Measurements from ENCODE around the gene BRD4.

- TF ChIP-seq POLR2AphosphoS5 (IDR thresholded peaks at IDR 0.05; ENCODE audit: insufficient read depth, low read depth, low read length): no peak
- TF ChIP-seq CTCF (IDR thresholded peaks at IDR 0.05; ENCODE audit: extremely low read depth in 1 of 2, insufficient read depth in 1 of 2, low read depth in 1 of 2, low read length in 2 of 2): no peak
- no peak for TF ChIP-seq EZH2 (IDR thresholded peaks at IDR 0.05; ENCODE audit: borderline replicate concordance, low read depth, low read length, severe bottlenecking)
- TF ChIP-seq POLR2A (IDR thresholded peaks at IDR 0.05; ENCODE audit: low read depth, low read length): no peak
- TF ChIP-seq MAX (IDR thresholded peaks at IDR 0.05; ENCODE audit: insufficient read depth, insufficient read length): no peak
- no peak for TF ChIP-seq FOS (IDR thresholded peaks at IDR 0.05; ENCODE audit: borderline replicate concordance, insufficient read depth, low read length)
- TF ChIP-seq JUN (IDR thresholded peaks at IDR 0.05; ENCODE audit: borderline replicate concordance, insufficient read depth, insufficient read length, low read depth): no peak
- TF ChIP-seq MYC (IDR thresholded peaks at IDR 0.05; ENCODE audit: low read depth, low read length): no peak
Observed at GRCh38 chr19:15241259-15241910, 91.0 kb downstream of the BRD4 start.
